SK-N-SH treated with all-trans-retinoic acid at 6 μM for 48 hours (cell line): ENCODE results near the gene NF1.

Source experiments
- ARNTL ChIP-seq: fragments of 450-650 bp; formaldehyde crosslinking; IDR thresholded peaks from 2 replicates; pipeline ENCODE4 v1.5.0; 2020; ENCODE audit warnings: low read depth, mild to moderate bottlenecking, moderate library complexity, borderline replicate concordance
- ESRRG ChIP-seq: fragments of 250-450 bp; sonication (Bioruptor Pico); IDR thresholded peaks from 2 replicates; pipeline ENCODE4 v1.6.1; 2021; ENCODE audit warnings: mild to moderate bottlenecking
- GLIS3 ChIP-seq: fragments of 250-450 bp; sonication (Bioruptor Pico); IDR thresholded peaks from 2 replicates; pipeline ENCODE4 v1.5.0; 2020; ENCODE audit warnings: mild to moderate bottlenecking, moderate library complexity
- PATZ1 ChIP-seq: fragments of 250-450 bp; sonication (Bioruptor Pico); IDR thresholded peaks from 2 replicates; pipeline ENCODE4 v1.8.0; 2020; ENCODE audit warnings: mild to moderate bottlenecking, moderate library complexity, borderline replicate concordance
- POU6F1 ChIP-seq: fragments of 250-450 bp; sonication (Bioruptor Pico); IDR thresholded peaks from 2 replicates; pipeline ENCODE4 v1.8.0; 2021; ENCODE audit warnings: low read depth, mild to moderate bottlenecking, moderate library complexity, borderline replicate concordance
- PPARA ChIP-seq: fragments of 250-450 bp; sonication (Bioruptor Pico); IDR thresholded peaks from 2 replicates; pipeline ENCODE4 v1.5.0; 2020; ENCODE audit warnings: mild to moderate bottlenecking, borderline replicate concordance
- SNAI2 ChIP-seq: fragments of 250-450 bp; sonication (Bioruptor Pico); IDR thresholded peaks from 2 replicates; pipeline ENCODE4 v1.5.0; 2020; ENCODE audit warnings: mild to moderate bottlenecking, moderate library complexity
- TCF4 ChIP-seq: fragments of 250-450 bp; sonication (Bioruptor Pico); IDR thresholded peaks from 2 replicates; pipeline ENCODE4 v1.8.0; 2021; ENCODE audit warnings: mild to moderate bottlenecking, moderate library complexity, borderline replicate concordance
- ZFP3 ChIP-seq: fragments of 250-450 bp; sonication (Bioruptor Pico); IDR thresholded peaks from 2 replicates; pipeline ENCODE4 v1.5.0; 2020; ENCODE audit warnings: mild to moderate bottlenecking, moderate library complexity
- ZFP30 ChIP-seq: fragments of 450-650 bp; formaldehyde crosslinking; IDR thresholded peaks from 2 replicates; pipeline ENCODE4 v1.5.0; 2022; ENCODE audit warnings: mild to moderate bottlenecking, moderate library complexity
- TF ChIP-seq, protein P1 (sequence below): fragments of 250-450 bp; sonication (Bioruptor Pico); IDR thresholded peaks from 2 replicates; pipeline ENCODE4 v1.5.1; 2020; ENCODE audit warnings: low read depth, mild to moderate bottlenecking, moderate library complexity
- TF ChIP-seq, protein P2 (sequence below): fragments of 250-450 bp; sonication (Bioruptor Pico); IDR thresholded peaks from 2 replicates; pipeline ENCODE4 v1.5.1; 2021; ENCODE audit warnings: mild to moderate bottlenecking, moderate library complexity

GRCh38 chr17:31095236-31096105 lies 694 bp downstream of the NF1 start:
- no peak for TF ChIP-seq PPARA
- no peak for TF ChIP-seq POU6F1 (CRISPR knock-in tag)
- no peak for TF ChIP-seq PATZ1
- no peak for TF ChIP-seq ZFP3 (CRISPR knock-in tag)
- TF ChIP-seq ARNTL (CRISPR knock-in tag) = no peak
- no peak for TF ChIP-seq SNAI2 (CRISPR knock-in tag)
- TF ChIP-seq GLIS3 (CRISPR knock-in tag) = no peak
- TF ChIP-seq, protein P1, sequence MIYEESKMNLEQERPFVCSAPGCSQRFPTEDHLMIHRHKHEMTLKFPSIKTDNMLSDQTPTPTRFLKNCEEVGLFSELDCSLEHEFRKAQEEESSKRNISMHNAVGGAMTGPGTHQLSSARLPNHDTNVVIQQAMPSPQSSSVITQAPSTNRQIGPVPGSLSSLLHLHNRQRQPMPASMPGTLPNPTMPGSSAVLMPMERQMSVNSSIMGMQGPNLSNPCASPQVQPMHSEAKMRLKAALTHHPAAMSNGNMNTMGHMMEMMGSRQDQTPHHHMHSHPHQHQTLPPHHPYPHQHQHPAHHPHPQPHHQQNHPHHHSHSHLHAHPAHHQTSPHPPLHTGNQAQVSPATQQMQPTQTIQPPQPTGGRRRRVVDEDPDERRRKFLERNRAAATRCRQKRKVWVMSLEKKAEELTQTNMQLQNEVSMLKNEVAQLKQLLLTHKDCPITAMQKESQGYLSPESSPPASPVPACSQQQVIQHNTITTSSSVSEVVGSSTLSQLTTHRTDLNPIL (CRISPR knock-in tag) = no peak
- TF ChIP-seq, protein P2, sequence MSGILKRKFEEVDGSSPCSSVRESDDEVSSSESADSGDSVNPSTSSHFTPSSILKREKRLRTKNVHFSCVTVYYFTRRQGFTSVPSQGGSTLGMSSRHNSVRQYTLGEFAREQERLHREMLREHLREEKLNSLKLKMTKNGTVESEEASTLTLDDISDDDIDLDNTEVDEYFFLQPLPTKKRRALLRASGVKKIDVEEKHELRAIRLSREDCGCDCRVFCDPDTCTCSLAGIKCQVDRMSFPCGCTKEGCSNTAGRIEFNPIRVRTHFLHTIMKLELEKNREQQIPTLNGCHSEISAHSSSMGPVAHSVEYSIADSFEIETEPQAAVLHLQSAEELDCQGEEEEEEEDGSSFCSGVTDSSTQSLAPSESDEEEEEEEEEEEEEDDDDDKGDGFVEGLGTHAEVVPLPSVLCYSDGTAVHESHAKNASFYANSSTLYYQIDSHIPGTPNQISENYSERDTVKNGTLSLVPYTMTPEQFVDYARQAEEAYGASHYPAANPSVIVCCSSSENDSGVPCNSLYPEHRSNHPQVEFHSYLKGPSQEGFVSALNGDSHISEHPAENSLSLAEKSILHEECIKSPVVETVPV (CRISPR knock-in tag) = no peak
- TF ChIP-seq ESRRG (CRISPR knock-in tag) = no peak
- TF ChIP-seq TCF4 (CRISPR knock-in tag) = no peak
- no peak for TF ChIP-seq ZFP30 (CRISPR knock-in tag)
